ENCODE measurements around the gene EML6. TPM values are rescaled to one million over a fixed set of nuclear protein-coding genes. Genes with fewer than 3 reads are reported as not detected.

The EML6 gene
- polyA plus RNA-seq, 1 donor (not counting 4 experiments of a cell fraction or from before 2014, with no cell fraction given) = 0.96 TPM

GRCh38 chr2:55017428-55017827 lies 294.0 kb downstream of the EML6 start:
- dilution Hi-C loops (cut with MboI; ENCODE audit: extremely low pct_ligation_motif_present, low sequenced_read_pairs) = no loop called here
- FAIRE-seq (no peak), DNase-seq (ENCODE audit: low read depth, low spot score) (no peak)
- Histone ChIP-seq H4K20me1 (ENCODE audit: control insufficient read depth, extremely low read depth, insufficient read depth, low read length) (peaks cover 24% of the 10 kb centered on the region), H3K79me2 (ENCODE audit: control insufficient read depth, insufficient read depth, low read length) (peaks cover 99% of the 10 kb centered on the region), H3K4me2 (ENCODE audit: control insufficient read depth, extremely low read depth, insufficient read depth, low read depth, low read length) (no peak overlapping the region), H3K9me3 (ENCODE audit: control insufficient read depth, low read depth, low read length) (no peaks in the 10 kb centered on the region), H2AFZ (ENCODE audit: control insufficient read depth, low read length) (no peak overlapping the region), H3K4me3 (ENCODE audit: control insufficient read depth in 2 of 3, extremely low read depth in 1 of 3, insufficient read depth in 2 of 3, low read depth in 1 of 3, low read length in 3 of 3) (no peak overlapping the region), H3K9ac (ENCODE audit: control insufficient read depth, extremely low read depth, insufficient read depth, low read length) (no peak overlapping the region), H3K27me3 (ENCODE audit: control insufficient read depth, extremely low read depth, insufficient read depth, low read length) (no peaks in the 10 kb centered on the region), H3K4me1 (ENCODE audit: control insufficient read depth, extremely low read depth, insufficient read depth, low read length) (peaks cover 64% of the 10 kb centered on the region), H3K36me3 (ENCODE audit: control insufficient read depth in 2 of 2, extremely low read depth in 1 of 2, insufficient read depth in 2 of 2, low read length in 2 of 2) (peaks cover 0 to 3% of the 10 kb centered on the region in 2 experiments), H3K27ac (ENCODE audit: control insufficient read depth, insufficient read depth, low read length) (no peak overlapping the region), H3K9me1 (ENCODE audit: control insufficient read depth, extremely low read depth, insufficient read depth, low read length) (no peaks in the 10 kb centered on the region)
- no peak for TF ChIP-seq EZH2 (IDR thresholded peaks at IDR 0.05; ENCODE audit: low read length)
- no peak for TF ChIP-seq CTCF (optimal IDR thresholded peaks at IDR 0.05 in 1 of 3, IDR thresholded peaks at IDR 0.05 in 1 of 3, conservative IDR thresholded peaks at IDR 0.05 in 1 of 3; ENCODE audit: extremely low read depth in 1 of 3, insufficient read depth in 2 of 3, low read length in 3 of 3)

GRCh38 chr2:55017880-55018279 lies 294.4 kb downstream of the EML6 start:
- peaks cover 0 to 3% of the 10 kb centered on the region in 2 experiments for H3K36me3 ChIP-seq (ENCODE audit: control insufficient read depth in 2 of 2, extremely low read depth in 1 of 2, insufficient read depth in 2 of 2, low read length in 2 of 2)
- H3K9me1 ChIP-seq (ENCODE audit: control insufficient read depth, extremely low read depth, insufficient read depth, low read length) = no peaks in the 10 kb centered on the region
- DNase-seq (ENCODE audit: low read depth, low spot score) (no peak), FAIRE-seq (no peak)
- no peak overlapping the region for H3K4me2 ChIP-seq (ENCODE audit: control insufficient read depth, extremely low read depth, insufficient read depth, low read depth, low read length)
- H3K27ac ChIP-seq (ENCODE audit: control insufficient read depth, insufficient read depth, low read length) = no peak overlapping the region
- H3K9ac ChIP-seq (ENCODE audit: control insufficient read depth, extremely low read depth, insufficient read depth, low read length) = no peak overlapping the region
- TF ChIP-seq CTCF (optimal IDR thresholded peaks at IDR 0.05 in 1 of 3, IDR thresholded peaks at IDR 0.05 in 1 of 3, conservative IDR thresholded peaks at IDR 0.05 in 1 of 3; ENCODE audit: extremely low read depth in 1 of 3, insufficient read depth in 2 of 3, low read length in 3 of 3) = no peak
- TF ChIP-seq EZH2 (IDR thresholded peaks at IDR 0.05; ENCODE audit: low read length) = no peak
- no peaks in the 10 kb centered on the region for H3K27me3 ChIP-seq (ENCODE audit: control insufficient read depth, extremely low read depth, insufficient read depth, low read length)
- peaks cover 63% of the 10 kb centered on the region for H3K4me1 ChIP-seq (ENCODE audit: control insufficient read depth, extremely low read depth, insufficient read depth, low read length)
- no peak overlapping the region for H2AFZ ChIP-seq (ENCODE audit: control insufficient read depth, low read length)
- dilution Hi-C loops (cut with MboI; ENCODE audit: extremely low pct_ligation_motif_present, low sequenced_read_pairs) = no loop called here
- peaks cover 99% of the 10 kb centered on the region for H3K79me2 ChIP-seq (ENCODE audit: control insufficient read depth, insufficient read depth, low read length)
- no peaks in the 10 kb centered on the region for H3K9me3 ChIP-seq (ENCODE audit: control insufficient read depth, low read depth, low read length)
- peaks cover 27% of the 10 kb centered on the region for H4K20me1 ChIP-seq (ENCODE audit: control insufficient read depth, extremely low read depth, insufficient read depth, low read length)
- H3K4me3 ChIP-seq (ENCODE audit: control insufficient read depth in 2 of 3, extremely low read depth in 1 of 3, insufficient read depth in 2 of 3, low read depth in 1 of 3, low read length in 3 of 3) = no peak overlapping the region

Measured in keratinocyte (primary cell).